ENCODE data around the gene ZNF556. TPM values are rescaled to one million over a fixed set of nuclear protein-coding genes. Genes with fewer than 3 reads are reported as not detected.
"Not testable (repeated sequence)": the region's sequence is repeated elsewhere in the genome, so short reads cannot be mapped to it uniquely, and the experiment has no call there.

Gene ZNF556
- total RNA-seq, 1 donor from 2014 or later, result not detected

DNA sequence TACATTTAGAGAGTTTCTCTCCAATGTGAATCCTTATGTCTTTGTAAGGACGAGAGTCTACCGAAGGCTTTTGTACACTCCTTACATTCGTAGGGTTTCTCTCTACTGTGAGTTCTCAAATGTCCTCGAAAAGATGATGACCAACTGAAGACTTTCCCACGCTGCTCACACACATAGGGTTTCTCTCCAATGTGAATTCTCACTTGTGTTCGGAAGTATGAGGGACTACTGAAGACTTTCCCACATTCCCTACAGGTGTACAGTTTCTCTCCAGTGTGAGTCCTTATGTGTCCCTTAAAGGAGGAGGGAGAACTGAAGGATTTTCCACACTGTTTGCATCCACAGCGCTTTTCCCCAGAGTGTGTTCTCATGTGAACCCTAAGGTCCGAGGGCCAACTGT, 29.6 kb downstream of the ZNF556 start:
- DNase-seq (no peak), ATAC-seq (ENCODE audit: poor library complexity) (no peak)
- intact Hi-C loops (cut with DNase I), result no loop called here

DNA sequence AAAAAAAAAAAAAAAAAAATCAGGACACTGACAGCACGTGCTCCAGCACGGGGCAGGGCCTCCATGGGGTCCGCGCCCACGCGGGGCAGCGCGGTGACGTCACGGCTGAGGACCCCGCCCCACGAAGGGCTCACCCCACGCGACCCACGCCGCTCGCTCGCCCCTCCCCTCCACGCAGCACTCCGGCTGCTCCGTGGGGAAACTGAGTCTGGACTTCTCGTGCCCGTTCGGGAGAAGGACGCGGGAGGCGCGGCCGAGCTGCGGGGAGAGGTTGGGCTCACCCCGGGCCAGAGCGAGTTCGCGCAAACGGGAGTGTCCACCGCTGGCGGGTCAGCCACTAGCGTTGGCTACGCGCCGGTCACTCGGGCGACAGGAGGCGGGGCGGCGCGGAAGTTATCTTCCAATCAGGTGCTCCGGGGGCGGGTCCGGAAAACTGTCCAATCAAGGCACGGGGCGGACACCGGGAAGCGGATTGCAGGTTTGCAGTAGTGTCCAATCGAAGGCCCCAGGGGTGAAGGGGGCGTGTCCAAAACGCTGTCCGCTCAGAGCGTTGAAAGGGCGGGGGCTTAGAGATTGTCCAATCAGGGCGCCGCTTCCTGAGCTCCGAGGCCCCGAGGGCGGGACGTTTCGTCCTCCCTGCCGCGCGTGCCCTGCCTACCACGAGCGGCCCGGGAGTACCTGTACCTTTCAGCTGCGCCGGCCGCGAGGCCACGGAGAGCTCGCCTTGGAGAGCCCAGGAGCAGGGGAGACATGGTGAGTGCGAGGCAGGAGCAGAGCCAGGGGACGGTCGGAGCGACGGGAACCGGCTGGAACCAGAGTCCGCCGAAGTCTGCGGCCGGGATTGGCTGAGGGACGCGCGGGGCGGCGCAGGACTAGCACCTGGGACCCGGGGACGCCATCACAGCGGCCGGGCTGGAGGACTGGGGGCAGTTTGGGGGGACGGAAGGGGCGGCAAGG, 33.4 kb downstream of the ZNF556 start, which contains the start of gene ZNF57:
ZNF57 (plus strand) TSS at position 633 of the 957 bp plus-strand sequence; CDS start at position 751, 118 bp downstream.
- intact Hi-C loops (cut with DNase I), result no loop called here
- DNase-seq (peak; percentile 100), ATAC-seq (ENCODE audit: poor library complexity) (peak; percentile 98)

DNA sequence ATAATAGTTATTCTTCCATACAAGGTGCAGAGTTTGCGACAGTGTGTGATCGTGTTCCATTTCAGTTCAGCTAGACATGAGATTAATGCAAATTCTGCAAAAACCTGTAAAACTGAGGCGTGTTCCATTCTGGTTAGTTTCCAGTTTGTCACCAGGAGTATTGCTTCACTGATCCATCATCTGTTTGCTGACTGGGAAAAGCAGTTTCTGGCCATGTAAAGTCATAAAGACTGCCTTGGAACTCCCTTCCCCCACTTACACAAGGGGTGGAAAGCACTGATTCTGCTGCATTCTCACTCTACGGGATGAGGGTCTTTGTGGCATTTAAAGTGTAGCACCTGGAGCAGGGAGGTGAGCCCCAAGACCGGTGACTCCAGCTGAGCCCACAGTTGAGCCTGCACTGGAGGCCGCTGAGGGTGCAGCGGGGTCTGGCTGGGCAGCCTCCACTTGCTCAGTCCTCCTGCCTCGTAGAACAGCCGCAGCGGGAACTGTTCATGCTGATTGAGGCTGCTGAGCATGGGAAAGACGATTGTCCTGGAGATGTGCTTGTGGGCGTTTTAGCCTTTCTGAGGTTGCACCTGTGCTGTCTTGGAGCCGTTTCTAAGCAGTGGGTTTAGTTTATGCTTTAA, 35.6 kb downstream of the ZNF556 start:
- no peak for ATAC-seq (ENCODE audit: poor library complexity)
- DNase-seq, result no peak
- intact Hi-C loops (cut with DNase I), result no loop called here

DNA sequence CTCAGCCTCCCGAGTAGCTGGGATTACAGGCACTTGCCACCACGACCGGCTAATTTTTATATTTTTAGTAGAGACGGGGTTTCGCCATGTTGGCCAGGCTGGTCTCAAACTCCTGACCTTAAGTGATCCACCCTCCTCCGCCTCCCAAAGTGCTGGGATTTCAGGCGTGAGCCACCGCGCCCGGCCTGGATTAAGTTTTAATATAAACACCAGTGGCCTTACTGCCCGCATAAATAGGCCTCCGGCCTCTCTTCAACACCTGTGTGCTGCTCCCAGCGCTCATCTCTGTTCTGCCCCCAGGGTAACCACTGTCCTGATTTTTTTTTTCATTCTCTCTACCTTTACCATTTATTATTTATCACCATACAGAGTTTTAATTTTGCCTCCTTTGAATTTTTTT, 36.2 kb downstream of the ZNF556 start:
- DNase-seq; intact Hi-C loops (cut with DNase I); ATAC-seq (ENCODE audit: poor library complexity): not testable (repeated sequence)

DNA sequence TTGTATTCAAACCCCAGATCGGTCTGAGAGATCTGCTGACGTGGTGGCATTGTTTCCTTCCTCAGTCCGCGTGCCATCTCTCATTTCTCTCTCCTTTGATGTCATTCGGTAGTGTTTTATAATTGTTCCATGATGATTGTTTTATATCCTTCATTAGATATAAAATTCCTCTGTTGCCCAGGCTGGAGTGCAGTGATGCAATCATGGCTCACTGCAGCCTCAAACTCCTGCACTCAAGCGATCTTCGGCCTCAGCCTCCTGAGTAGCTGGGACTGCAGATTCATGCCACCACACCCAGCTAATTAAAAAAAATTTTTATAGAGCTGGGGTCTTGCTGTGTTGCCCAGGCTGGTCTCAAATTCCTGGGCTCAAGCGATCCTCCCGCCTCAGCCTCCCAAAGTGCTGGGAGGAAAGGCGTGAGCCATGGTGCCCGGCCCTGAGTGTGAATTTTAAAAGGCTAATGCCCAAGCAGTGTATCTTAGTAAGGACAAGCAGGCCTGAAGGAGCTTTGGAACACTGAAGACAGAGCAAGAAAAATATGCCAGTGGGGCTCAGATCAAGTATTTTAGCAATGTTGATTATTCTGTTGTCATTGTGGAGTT, 38.9 kb downstream of the ZNF556 start:
- DNase-seq, result no peak
- ATAC-seq (ENCODE audit: poor library complexity), result no peak
- intact Hi-C loops (cut with DNase I), result no loop called here

DNA sequence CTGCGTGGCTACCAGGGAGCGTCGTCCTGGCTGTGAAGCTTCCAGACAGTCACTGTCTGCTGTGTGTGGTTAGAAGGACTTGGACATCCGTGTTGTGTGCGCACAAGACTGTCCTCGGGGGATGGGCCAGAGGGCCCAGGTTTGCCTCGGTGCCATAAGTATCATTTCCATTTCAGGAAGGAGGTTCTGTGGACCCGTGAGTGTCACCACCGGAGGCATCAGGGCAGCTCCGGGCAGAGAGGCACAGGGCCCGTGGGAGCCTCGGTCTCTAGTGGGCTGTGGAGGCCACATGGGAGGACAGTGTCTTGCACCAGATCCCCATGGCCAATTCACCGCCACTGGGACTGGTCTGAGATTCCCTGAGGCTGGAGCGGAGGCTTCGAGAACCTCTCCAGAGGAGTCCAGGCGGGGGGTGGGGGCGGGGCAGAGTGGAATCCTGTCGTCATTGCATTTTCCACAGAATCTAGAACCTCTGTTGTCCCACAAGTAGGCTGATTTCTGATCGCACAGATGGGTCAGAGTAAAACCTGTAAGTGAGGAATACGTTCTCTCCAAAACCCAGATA, 39.6 kb downstream of the ZNF556 start:
- DNase-seq (no peak), ATAC-seq (ENCODE audit: poor library complexity) (no peak)
- intact Hi-C loops (cut with DNase I), result no loop called here

DNA sequence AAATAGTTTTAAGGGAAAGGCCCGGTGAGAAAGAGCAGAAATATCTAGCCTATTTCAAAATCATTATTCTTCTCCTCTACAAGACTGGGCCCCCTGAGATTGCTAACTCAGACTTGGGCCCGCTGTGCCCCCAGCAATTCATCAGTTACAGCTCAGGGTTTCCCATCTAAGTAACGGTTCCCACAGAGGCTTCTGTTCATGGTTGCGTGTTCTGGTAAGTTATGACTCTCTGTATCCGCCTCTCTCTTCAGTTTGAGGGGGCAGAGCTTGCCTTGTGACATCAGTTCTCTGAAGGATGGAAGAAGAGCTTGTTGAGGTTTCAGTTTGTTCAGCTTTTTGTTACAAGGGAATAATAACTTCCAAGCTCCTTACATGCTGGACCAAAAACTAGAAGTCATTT, 45.2 kb downstream of the ZNF556 start:
- intact Hi-C loops (cut with DNase I), result no loop called here
- ATAC-seq (ENCODE audit: poor library complexity) (no peak), DNase-seq (no peak)

DNA sequence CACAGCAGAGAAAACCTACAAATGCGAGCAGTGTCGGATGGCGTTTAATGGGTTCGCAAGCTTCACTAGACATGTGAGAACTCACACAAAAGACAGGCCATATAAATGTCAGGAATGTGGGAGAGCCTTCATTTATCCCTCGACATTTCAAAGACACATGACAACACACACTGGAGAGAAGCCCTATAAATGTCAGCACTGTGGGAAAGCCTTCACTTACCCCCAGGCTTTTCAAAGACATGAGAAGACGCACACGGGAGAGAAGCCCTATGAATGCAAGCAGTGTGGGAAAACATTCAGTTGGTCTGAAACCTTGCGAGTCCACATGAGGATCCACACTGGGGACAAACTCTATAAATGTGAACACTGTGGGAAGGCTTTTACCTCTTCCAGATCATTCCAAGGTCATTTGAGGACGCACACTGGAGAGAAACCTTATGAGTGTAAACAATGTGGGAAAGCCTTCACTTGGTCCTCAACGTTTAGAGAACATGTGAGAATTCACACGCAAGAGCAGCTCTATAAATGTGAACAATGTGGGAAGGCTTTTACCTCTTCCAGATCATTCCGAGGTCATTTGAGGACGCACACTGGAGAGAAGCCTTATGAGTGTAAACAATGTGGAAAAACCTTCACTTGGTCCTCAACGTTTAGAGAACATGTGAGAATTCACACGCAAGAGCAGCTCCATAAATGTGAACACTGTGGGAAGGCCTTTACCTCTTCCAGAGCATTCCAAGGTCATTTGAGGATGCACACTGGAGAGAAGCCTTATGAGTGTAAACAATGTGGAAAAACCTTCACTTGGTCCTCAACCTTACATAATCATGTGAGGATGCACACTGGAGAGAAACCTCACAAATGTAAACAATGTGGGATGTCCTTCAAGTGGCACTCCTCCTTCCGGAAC, 50.4 kb downstream of the ZNF556 start:
- ATAC-seq (ENCODE audit: poor library complexity) (no peak), DNase-seq (no peak)
- intact Hi-C loops (cut with DNase I), result no loop called here

DNA sequence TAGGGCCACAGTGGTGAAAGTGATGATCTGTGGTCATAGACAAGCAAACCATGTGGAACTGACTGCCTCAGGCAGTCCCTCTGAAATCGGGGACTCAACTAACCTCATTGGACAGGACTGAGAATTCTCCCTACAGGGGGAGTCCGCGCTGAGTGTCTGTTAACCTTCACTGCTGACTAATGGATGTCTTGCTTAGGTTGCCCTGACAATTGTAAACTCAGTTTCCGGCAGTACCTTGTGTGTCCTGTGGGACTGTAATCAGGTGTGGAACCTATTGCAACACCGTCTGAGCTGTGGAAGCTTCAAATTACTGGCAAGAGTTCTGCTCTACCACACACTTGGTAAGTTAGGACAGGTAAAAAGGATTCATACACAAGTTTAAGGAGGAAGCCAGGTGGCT, 55.9 kb downstream of the ZNF556 start:
- ATAC-seq (ENCODE audit: poor library complexity) (no peak), DNase-seq (no peak)
- intact Hi-C loops (cut with DNase I), result no loop called here

DNA sequence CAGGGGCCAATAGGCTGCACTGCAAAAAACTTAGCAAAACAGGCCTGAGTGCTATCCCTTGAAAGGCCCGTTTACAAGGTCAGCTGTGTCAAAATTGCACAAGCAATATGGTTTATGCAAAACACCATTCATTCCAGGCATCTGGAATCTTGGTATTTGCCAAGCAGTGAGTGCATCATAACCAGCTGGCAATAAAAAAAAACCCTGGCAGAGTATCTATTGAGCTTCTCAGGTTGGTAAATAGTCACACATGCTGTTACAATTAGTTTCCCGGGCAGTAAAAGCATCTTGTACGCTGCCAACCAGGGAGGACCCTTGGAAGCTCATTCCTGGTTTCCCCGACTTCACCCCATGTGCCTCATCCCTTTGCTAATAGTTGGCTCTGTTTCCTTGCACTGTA, 56.4 kb downstream of the ZNF556 start:
- intact Hi-C loops (cut with DNase I), result no loop called here
- ATAC-seq (ENCODE audit: poor library complexity) (peak; percentile 10), DNase-seq (no peak)

DNA sequence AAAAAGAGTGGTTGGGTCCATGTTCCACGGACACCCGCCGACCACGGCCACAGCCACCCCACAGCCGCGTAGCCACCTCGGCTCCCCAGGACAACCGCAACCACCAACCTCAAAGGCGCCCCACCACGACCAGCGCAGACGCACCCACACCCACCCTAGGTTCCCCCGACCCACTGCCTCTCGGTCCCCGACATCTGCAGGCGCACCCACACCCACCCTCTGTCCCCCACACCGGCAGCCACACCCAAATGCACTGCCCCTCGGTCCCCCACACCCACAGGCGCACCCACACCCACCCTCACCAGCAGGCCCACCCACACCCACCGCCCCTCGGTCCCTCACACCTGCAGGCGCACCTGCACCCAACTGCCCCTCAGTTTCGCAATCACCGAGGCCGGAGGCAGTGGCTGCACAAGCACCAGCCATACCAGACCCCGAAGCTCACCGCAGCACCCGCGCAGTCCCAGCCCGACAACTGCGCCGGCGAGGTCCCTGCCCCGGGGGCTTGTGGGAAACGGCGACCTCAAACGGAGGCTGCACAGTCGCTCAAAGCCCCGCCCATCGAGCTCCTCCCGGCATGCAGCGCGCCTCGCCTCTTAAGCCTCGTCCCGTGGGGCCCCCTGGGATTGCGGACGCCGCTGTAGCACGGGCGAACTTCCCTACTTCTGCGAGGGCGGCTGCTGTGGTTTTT, 59.4 kb downstream of the ZNF556 start:
- ATAC-seq (ENCODE audit: poor library complexity), result no peak
- intact Hi-C loops (cut with DNase I), result no loop called here
- DNase-seq, result no peak

DNA sequence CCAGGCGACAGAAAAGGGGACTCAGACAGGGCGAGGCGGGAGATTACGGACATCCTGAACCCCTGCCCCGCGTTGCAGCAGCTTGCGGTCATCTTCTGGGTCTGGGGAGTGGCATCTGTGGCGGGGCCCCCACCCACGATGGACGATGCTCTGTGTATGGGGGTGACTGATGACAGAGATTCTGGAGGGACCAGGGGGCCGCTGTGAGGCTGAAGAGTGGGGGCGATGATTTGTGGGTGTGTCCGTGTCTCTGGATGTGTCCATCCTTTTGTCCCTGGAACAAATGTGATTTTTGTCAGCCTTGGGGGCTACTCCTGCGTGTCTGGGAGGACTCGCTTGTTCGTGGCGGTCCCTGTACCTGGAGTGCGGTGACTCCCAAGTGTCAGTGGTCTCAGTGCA, 59.9 kb downstream of the ZNF556 start:
- ATAC-seq (ENCODE audit: poor library complexity) (no peak), DNase-seq (no peak)
- intact Hi-C loops (cut with DNase I), result no loop called here

Other genes with a start within 250 kb of the ZNF556 start
- 35.2 TPM for gene GNG7, start 164.6 kb upstream of the ZNF556 start, total RNA-seq
- 216 TPM for gene DIRAS1, start 146.0 kb upstream of the ZNF556 start, total RNA-seq
- gene SLC39A3, start 127.3 kb upstream of the ZNF556 start, total RNA-seq, result 20.2 TPM
- 56.6 TPM for gene SGTA, start 84.1 kb upstream of the ZNF556 start, total RNA-seq
- gene THOP1, start 81.8 kb upstream of the ZNF556 start, total RNA-seq, result 52.6 TPM
- 4.3 TPM for gene ZNF554, start 47.5 kb upstream of the ZNF556 start, total RNA-seq
- 7.7 TPM for gene ZNF555, start 25.9 kb upstream of the ZNF556 start, total RNA-seq
- gene ZNF57, start 33.6 kb downstream of the ZNF556 start, total RNA-seq, result 3.5 TPM
- gene ZNF77, start 77.6 kb downstream of the ZNF556 start, total RNA-seq, result 2.1 TPM
- 0.70 TPM for gene TLE6, start 110.2 kb downstream of the ZNF556 start, total RNA-seq
- gene TLE2, start 161.9 kb downstream of the ZNF556 start, total RNA-seq, result 55.7 TPM
- gene TLE5, start 195.2 kb downstream of the ZNF556 start, total RNA-seq, result 760 TPM
- 61.3 TPM for gene GNA11, start 227.0 kb downstream of the ZNF556 start, total RNA-seq

Data from Right ventricle myocardium superior (tissue), 1 donor.